Measurements from ENCODE around the gene ADAM29. TPM values are rescaled to one million over a fixed set of nuclear protein-coding genes. Genes with fewer than 3 reads are reported as not detected.

ADAM29 gene
- total and polyA plus RNA-seq, 2 of the 4 experiments (the other 2 are of a cell fraction): not detected

DNA sequence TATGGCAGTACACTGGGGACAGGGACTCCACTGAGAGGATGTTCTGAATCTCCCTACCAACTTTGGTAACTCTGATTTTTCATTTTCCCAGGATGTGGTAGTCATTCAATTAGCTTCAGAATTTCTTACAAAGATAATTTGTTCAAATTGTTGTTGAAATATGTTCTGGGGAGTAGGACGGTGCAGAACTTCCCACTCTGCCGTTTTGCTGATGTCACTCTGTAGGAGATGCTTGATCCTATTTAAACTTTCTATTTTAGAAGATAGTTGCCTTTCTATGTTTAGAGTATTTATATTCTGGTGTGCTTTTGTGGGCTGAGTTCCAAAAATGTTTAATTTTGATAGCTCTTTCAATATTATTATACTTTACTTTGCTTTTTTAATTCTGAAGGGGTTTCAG lies 55.2 kb downstream of the ADAM29 start:
- no peak overlapping the region for H3K18ac ChIP-seq (ENCODE audit: low read depth, low read length)
- intact Hi-C loops (cut with micrococcal nuclease) (no loop called here), dilution Hi-C loops (cut with HindIII; ENCODE audit: low sequenced_read_pairs, unreplicated experiment) (no loop called here), in situ Hi-C loops (cut with MboI; ENCODE audit: low sequenced_read_pairs) (no loop called here)
- no peak overlapping the region for H3K23ac ChIP-seq (ENCODE audit: low read depth, low read length)
- no peaks in the 10 kb centered on the region for H4K20me1 ChIP-seq (ENCODE audit: insufficient read depth, low read length)
- H3K9me3 ChIP-seq (ENCODE audit: control insufficient read depth, insufficient read depth, low read length): peaks cover 10% of the 10 kb centered on the region
- no peak overlapping the region for H2BK5ac ChIP-seq (ENCODE audit: low read depth, low read length, poor library complexity, severe bottlenecking)
- DNase-seq: no peak
- no peak overlapping the region for H2AK9ac ChIP-seq (replicated peaks; ENCODE audit: low read depth, low read length, poor library complexity)
- POLR2A ChIA-PET (ENCODE audit: unreplicated experiment): no interaction called here
- H2BK15ac ChIP-seq (ENCODE audit: low read depth, low read length): no peak overlapping the region
- WGBS, 2 experiments (ENCODE audit: extremely low coverage in 2 of 2, insufficient read length in 1 of 2): no CpG with 5 or more reads among the region's 2 CpGs
- CTCF ChIA-PET: no interaction called here
- H2BK20ac ChIP-seq (ENCODE audit: low read depth, low read length): no peak overlapping the region
- H4K5ac ChIP-seq (ENCODE audit: low read depth, low read length): no peak overlapping the region
- no peak overlapping the region for H3K14ac ChIP-seq (replicated peaks; ENCODE audit: low read depth, low read length)
- H3K4me3 ChIP-seq (ENCODE audit: insufficient read depth, low read depth, low read length): no peak overlapping the region
- no peak overlapping the region for H3K9ac ChIP-seq (ENCODE audit: low read depth, low read length)
- H3K9me1 ChIP-seq (ENCODE audit: insufficient read depth, low read length): no peaks in the 10 kb centered on the region
- no TSS peak for BruUV-seq (replicated peaks)
- H3K79me1 ChIP-seq (ENCODE audit: low read depth in 1 of 2, low read length in 2 of 2): no peaks in the 10 kb centered on the region
- H3K56ac ChIP-seq (ENCODE audit: extremely low read depth, insufficient read depth, low read length): no peak overlapping the region
- H2BK120ac ChIP-seq (ENCODE audit: low read depth, low read length): no peak overlapping the region
- no peaks in the 10 kb centered on the region for H3K4me1 ChIP-seq (ENCODE audit: control insufficient read depth, insufficient read depth, low read length)
- H4K91ac ChIP-seq (ENCODE audit: insufficient read depth, low read depth, low read length): no peak overlapping the region
- no peaks in the 10 kb centered on the region for H3K36me3 ChIP-seq (ENCODE audit: control insufficient read depth, insufficient read depth, low read length)
- H3K27me3 ChIP-seq (ENCODE audit: control insufficient read depth, insufficient read depth, low read length): no peaks in the 10 kb centered on the region
- no peak overlapping the region for H3K27ac ChIP-seq (ENCODE audit: insufficient read depth, low read length)
- ATAC-seq (ENCODE audit: low read depth): no peak
- H3K4me2 ChIP-seq (ENCODE audit: low read depth, low read length): no peak overlapping the region
- no peak overlapping the region for H3K4ac ChIP-seq (ENCODE audit: low read depth, low read length)
- H4K8ac ChIP-seq (ENCODE audit: low read depth in 2 of 2, low read length in 2 of 2): no peak overlapping the region
- no peak overlapping the region for H2AFZ ChIP-seq (replicated peaks; ENCODE audit: low read length, poor library complexity)
- no peak overlapping the region for H2AK5ac ChIP-seq (ENCODE audit: low read depth, low read length)
- TF ChIP-seq POLR2A (IDR thresholded peaks at IDR 0.05; ENCODE audit: low read depth, low read length) (no peak), MAFK (IDR thresholded peaks at IDR 0.05; ENCODE audit: low read depth, low read length) (no peak), CEBPB (IDR thresholded peaks at IDR 0.05; ENCODE audit: low read depth, low read length) (no peak), FOS (IDR thresholded peaks at IDR 0.05; ENCODE audit: low read depth, low read length) (no peak), RFX5 (IDR thresholded peaks at IDR 0.05; ENCODE audit: low read depth, low read length) (no peak), CHD1 (IDR thresholded peaks at IDR 0.05; ENCODE audit: low read depth, low read length) (no peak), MAZ (IDR thresholded peaks at IDR 0.05; ENCODE audit: borderline replicate concordance, low read depth, low read length) (no peak), RAD21 (IDR thresholded peaks at IDR 0.05; ENCODE audit: low read length) (no peak), NFE2L2 (IDR thresholded peaks at IDR 0.05; ENCODE audit: low read depth, low read length) (no peak), RCOR1 (IDR thresholded peaks at IDR 0.05; ENCODE audit: insufficient replicate concordance, low read length) (no peak), SMC3 (IDR thresholded peaks at IDR 0.05; ENCODE audit: low read depth, low read length) (no peak), MXI1 (IDR thresholded peaks at IDR 0.05; ENCODE audit: borderline replicate concordance, low read depth, low read length) (no peak), BHLHE40 (IDR thresholded peaks at IDR 0.05; ENCODE audit: low read depth, low read length) (no peak)
- TF ChIP-seq, protein P1, sequence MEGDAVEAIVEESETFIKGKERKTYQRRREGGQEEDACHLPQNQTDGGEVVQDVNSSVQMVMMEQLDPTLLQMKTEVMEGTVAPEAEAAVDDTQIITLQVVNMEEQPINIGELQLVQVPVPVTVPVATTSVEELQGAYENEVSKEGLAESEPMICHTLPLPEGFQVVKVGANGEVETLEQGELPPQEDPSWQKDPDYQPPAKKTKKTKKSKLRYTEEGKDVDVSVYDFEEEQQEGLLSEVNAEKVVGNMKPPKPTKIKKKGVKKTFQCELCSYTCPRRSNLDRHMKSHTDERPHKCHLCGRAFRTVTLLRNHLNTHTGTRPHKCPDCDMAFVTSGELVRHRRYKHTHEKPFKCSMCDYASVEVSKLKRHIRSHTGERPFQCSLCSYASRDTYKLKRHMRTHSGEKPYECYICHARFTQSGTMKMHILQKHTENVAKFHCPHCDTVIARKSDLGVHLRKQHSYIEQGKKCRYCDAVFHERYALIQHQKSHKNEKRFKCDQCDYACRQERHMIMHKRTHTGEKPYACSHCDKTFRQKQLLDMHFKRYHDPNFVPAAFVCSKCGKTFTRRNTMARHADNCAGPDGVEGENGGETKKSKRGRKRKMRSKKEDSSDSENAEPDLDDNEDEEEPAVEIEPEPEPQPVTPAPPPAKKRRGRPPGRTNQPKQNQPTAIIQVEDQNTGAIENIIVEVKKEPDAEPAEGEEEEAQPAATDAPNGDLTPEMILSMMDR (conservative IDR thresholded peaks at IDR 0.05; ENCODE audit: low read depth, low read length): no peak
- TF ChIP-seq, protein P2, sequence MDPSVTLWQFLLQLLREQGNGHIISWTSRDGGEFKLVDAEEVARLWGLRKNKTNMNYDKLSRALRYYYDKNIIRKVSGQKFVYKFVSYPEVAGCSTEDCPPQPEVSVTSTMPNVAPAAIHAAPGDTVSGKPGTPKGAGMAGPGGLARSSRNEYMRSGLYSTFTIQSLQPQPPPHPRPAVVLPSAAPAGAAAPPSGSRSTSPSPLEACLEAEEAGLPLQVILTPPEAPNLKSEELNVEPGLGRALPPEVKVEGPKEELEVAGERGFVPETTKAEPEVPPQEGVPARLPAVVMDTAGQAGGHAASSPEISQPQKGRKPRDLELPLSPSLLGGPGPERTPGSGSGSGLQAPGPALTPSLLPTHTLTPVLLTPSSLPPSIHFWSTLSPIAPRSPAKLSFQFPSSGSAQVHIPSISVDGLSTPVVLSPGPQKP (IDR thresholded peaks at IDR 0.05; ENCODE audit: borderline replicate concordance, low read depth, low read length): no peak
- TF ChIP-seq, protein P3, sequence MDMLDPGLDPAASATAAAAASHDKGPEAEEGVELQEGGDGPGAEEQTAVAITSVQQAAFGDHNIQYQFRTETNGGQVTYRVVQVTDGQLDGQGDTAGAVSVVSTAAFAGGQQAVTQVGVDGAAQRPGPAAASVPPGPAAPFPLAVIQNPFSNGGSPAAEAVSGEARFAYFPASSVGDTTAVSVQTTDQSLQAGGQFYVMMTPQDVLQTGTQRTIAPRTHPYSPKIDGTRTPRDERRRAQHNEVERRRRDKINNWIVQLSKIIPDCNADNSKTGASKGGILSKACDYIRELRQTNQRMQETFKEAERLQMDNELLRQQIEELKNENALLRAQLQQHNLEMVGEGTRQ (IDR thresholded peaks at IDR 0.05; ENCODE audit: low read depth, low read length): no peak
